HepG2 (cell line): ENCODE results near the gene C1QTNF3. TPM values are rescaled to one million over a fixed set of nuclear protein-coding genes. Genes with fewer than 3 reads are reported as not detected.

Experiments used
- ATAC-seq: fragments of 200-7000 bp; cut with Tn5 transposase; 3 replicates; pipeline ENCODE4 v1.9.1; 2020; ENCODE audit warnings: mild to moderate bottlenecking, moderate library complexity
- BruUV-seq: library from RNA; stranded (reverse); fragments of 400-500 nt; replicated peaks from 2 replicates; lab custom pipeline; 2021; lab: Mats Ljungman, UMichigan
- CTCF ChIA-PET: fragments of 300-600 bp; formaldehyde crosslinking; extraction: SDS; loops from one replicate; lab custom pipeline; 2021; ENCODE audit warnings: low total read pairs, inconsistent platforms, low intra/inter-chr PET ratio; lab: Yijun Ruan, JAX
- POLR2A ChIA-PET: fragments of 350-600 bp; sonication (Branson Sonifier 250); formaldehyde crosslinking; loops from one replicate; lab custom pipeline; 2020; ENCODE audit warnings: antibody characterized with exemption, inconsistent platforms; lab: Yijun Ruan, JAX
- DNase-seq: peaks from one replicate; pipeline ENCODE4 v3.0.0-alpha.2; 2015; ENCODE audit warnings: low spot score
- FAIRE-seq: peaks from 3 replicates; lab custom pipeline; 2011; peaks lifted over from hg19 to GRCh38; lab: Jason Lieb, UNC
- H2AFZ ChIP-seq: one replicate; pipeline ENCODE4 v1.6.1; 2011; ENCODE audit warnings: low read length, inconsistent platforms
- H3K27ac ChIP-seq: fragments of 300-600 bp; 3 replicates; pipeline ENCODE4 v1.8.0; 2011; ENCODE audit warnings: mixed run types, mild to moderate bottlenecking, mixed read lengths, low read length, inconsistent platforms; ENCODE audit not compliant: insufficient read depth; ENCODE audit errors: extremely low read length
- H3K27me3 ChIP-seq, 2 experiments: fragments of 200-600 bp in 1 of 2; 2 replicates in 1 of 2; 3 replicates in 1 of 2; pipeline versions ENCODE4 v1.6.0 to v1.8.0; 2011; ENCODE audit warnings: low read length in 2 of 2, mild to moderate bottlenecking in 2 of 2, moderate library complexity in 2 of 2, inconsistent platforms in 1 of 2; ENCODE audit not compliant: insufficient read depth in 2 of 2, control insufficient read depth in 1 of 2
- H3K36me3 ChIP-seq, 2 experiments: fragments of 200-600 bp in 1 of 2; replicated peaks in 1 of 2; 2 replicates in 1 of 2; 3 replicates in 1 of 2; pipeline versions ENCODE4 v1.5.1 to v1.8.0; 2011; ENCODE audit warnings: low read length in 2 of 2, inconsistent platforms in 1 of 2; ENCODE audit not compliant: insufficient read depth in 2 of 2, control insufficient read depth in 1 of 2
- H3K4me1 ChIP-seq: 2 replicates; pipeline ENCODE4 v1.5.1; 2012; ENCODE audit warnings: low read length, inconsistent platforms; ENCODE audit not compliant: insufficient read depth
- H3K4me2 ChIP-seq: 2 replicates; pipeline ENCODE4 v1.6.0; 2011; ENCODE audit warnings: low read depth, low read length, inconsistent platforms
- H3K4me3 ChIP-seq, 3 experiments: fragments of 200-600 bp in 1 of 3; sonication (generic), shearing (Covaris generic) in 1 of 3; replicated peaks in 1 of 3; 2 replicates each; pipeline ENCODE4 v1.5.1; 2011 to 2016; ENCODE audit warnings: low read length in 3 of 3, inconsistent platforms in 2 of 3, low read depth in 2 of 3, mild to moderate bottlenecking in 2 of 3, control low read depth in 1 of 3, mixed read lengths in 1 of 3; ENCODE audit not compliant: insufficient read depth in 1 of 3
- H3K79me2 ChIP-seq: one replicate; pipeline ENCODE4 v1.6.1; 2011; ENCODE audit warnings: low read length, inconsistent platforms; ENCODE audit not compliant: insufficient read depth
- H3K9ac ChIP-seq: 2 replicates; pipeline ENCODE4 v1.6.0; 2011; ENCODE audit warnings: mild to moderate bottlenecking, low read depth, low read length, inconsistent platforms; ENCODE audit not compliant: insufficient read depth
- H3K9me3 ChIP-seq: 2 replicates; pipeline ENCODE4 v1.5.1; 2012; ENCODE audit warnings: mild to moderate bottlenecking, low read length
- H4K20me1 ChIP-seq: 2 replicates; pipeline ENCODE4 v1.6.0; 2011; ENCODE audit warnings: inconsistent platforms, mild to moderate bottlenecking, low read length, moderate library complexity; ENCODE audit not compliant: insufficient read depth
- AKNA ChIP-seq: sonication (generic); formaldehyde crosslinking; IDR thresholded peaks from 2 replicates; pipeline ENCODE4 v1.4.0; 2020; ENCODE audit warnings: missing genetic modification reagents, borderline replicate concordance
- CREB1 ChIP-seq, 2 experiments: fragments of 450-650 bp in 1 of 2; IDR thresholded peaks; 2 replicates each; pipeline ENCODE4 v1.6.1; 2016 to 2017; ENCODE audit warnings: control low read depth in 1 of 2, mild to moderate bottlenecking in 1 of 2, missing compliant biosample characterization in 1 of 2, missing genetic modification characterization in 1 of 2
- CTCF ChIP-seq: sonication (generic); formaldehyde crosslinking; IDR thresholded peaks from 2 replicates; pipeline ENCODE4 v1.5.0; 2020; ENCODE audit warnings: mild to moderate bottlenecking, missing genetic modification reagents, moderate library complexity
- KLF15 ChIP-seq: sonication (generic); formaldehyde crosslinking; IDR thresholded peaks from 2 replicates; pipeline ENCODE4 v1.8.1; 2023; ENCODE audit warnings: borderline replicate concordance, mild to moderate bottlenecking, inconsistent platforms, missing genetic modification reagents, mixed read lengths
- SP2 ChIP-seq: sonication (generic); formaldehyde crosslinking; IDR thresholded peaks from 2 replicates; pipeline ENCODE4 v1.5.1; 2020; ENCODE audit warnings: mild to moderate bottlenecking, missing genetic modification reagents
- ZNF431 ChIP-seq: sonication (generic); formaldehyde crosslinking; IDR thresholded peaks from 2 replicates; pipeline ENCODE4 v1.9.0; 2022; ENCODE audit warnings: missing genetic modification reagents, low read depth, mild to moderate bottlenecking, borderline replicate concordance
- ZNF550 ChIP-seq: sonication (generic); formaldehyde crosslinking; IDR thresholded peaks from 2 replicates; pipeline ENCODE4 v1.4.0; 2020; ENCODE audit warnings: mild to moderate bottlenecking, missing genetic modification reagents, borderline replicate concordance
- ZNF589 ChIP-seq: sonication (generic); formaldehyde crosslinking; conservative IDR thresholded peaks from 2 replicates; pipeline ENCODE4 v1.8.0; 2022; ENCODE audit warnings: mild to moderate bottlenecking, moderate library complexity, missing genetic modification reagents
- ZNF747 ChIP-seq: sonication (generic); formaldehyde crosslinking; IDR thresholded peaks from 2 replicates; pipeline ENCODE4 v1.8.1; 2023; ENCODE audit warnings: missing genetic modification reagents, mild to moderate bottlenecking, borderline replicate concordance
- WGBS: methylation state at CpG from one replicate; pipeline ENCODE4 v1.1.6; 2017; ENCODE audit warnings: low lambda C conversion rate; 5-methylcytosine and 5-hydroxymethylcytosine counted together
- in situ Hi-C: cut with HindIII; loops from 2 replicates; pipeline ENCODE4 v1.10.0; 2017; ENCODE audit warnings: low pct_unique_long_range_greater_than_20kb; ENCODE audit not compliant: extremely low pct_ligation_motif_present
- intact Hi-C: fragments of 100-400 bp; cut with micrococcal nuclease; formaldehyde crosslinking; loops from one replicate; pipeline ENCODE4 v1.10.0; 2022; ENCODE audit not compliant: unreplicated experiment
- polyA plus RNA-seq, 8 experiments: library from polyadenylated mRNA; depleted of rRNA in 3 of 8; stranded (reverse) in 7 of 8; unstranded in 1 of 8; fragments of >200 nt; fragmentation: Illumina TruSeq in 4 of 8; extraction: Trizol in 4 of 8; gene quantifications; 2 replicates each; pipeline versions ENCODE4 v1.2.1 to v1.2.3, GENCODE V29; 2011 to 2016; ENCODE audit warnings: low read depth in 4 of 8, missing spikeins in 1 of 8, mixed read lengths in 1 of 8; ENCODE audit not compliant: insufficient read depth in 1 of 8
- total RNA-seq, 5 experiments: library from RNA; depleted of rRNA; stranded (reverse); fragments of >200 nt; fragmentation: Illumina TruSeq; extraction: Trizol; gene quantifications; 2 replicates each; pipeline ENCODE4 v1.2.3, GENCODE V29; 2016; ENCODE audit warnings: low read depth in 1 of 5

Gene C1QTNF3
- total and polyA plus RNA-seq, 2 of the 13 experiments (the other 11 are each of a cell fraction or from before 2014, with no cell fraction given), result 3.3 to 10.8 TPM

GRCh38 chr5:34016222-34016621, 26.8 kb downstream of the C1QTNF3 start (continued):
- TF ChIP-seq AKNA (CRISPR knock-in tag), result no peak
- TF ChIP-seq CREB1 (IDR thresholded peaks at IDR 0.05), result no peak
- TF ChIP-seq CREB1 (CRISPR knock-in tag; IDR thresholded peaks at IDR 0.05), result no peak
- TF ChIP-seq KLF15 (CRISPR knock-in tag), result no peak
- TF ChIP-seq, all 625 proteins: peak for 0

DNA sequence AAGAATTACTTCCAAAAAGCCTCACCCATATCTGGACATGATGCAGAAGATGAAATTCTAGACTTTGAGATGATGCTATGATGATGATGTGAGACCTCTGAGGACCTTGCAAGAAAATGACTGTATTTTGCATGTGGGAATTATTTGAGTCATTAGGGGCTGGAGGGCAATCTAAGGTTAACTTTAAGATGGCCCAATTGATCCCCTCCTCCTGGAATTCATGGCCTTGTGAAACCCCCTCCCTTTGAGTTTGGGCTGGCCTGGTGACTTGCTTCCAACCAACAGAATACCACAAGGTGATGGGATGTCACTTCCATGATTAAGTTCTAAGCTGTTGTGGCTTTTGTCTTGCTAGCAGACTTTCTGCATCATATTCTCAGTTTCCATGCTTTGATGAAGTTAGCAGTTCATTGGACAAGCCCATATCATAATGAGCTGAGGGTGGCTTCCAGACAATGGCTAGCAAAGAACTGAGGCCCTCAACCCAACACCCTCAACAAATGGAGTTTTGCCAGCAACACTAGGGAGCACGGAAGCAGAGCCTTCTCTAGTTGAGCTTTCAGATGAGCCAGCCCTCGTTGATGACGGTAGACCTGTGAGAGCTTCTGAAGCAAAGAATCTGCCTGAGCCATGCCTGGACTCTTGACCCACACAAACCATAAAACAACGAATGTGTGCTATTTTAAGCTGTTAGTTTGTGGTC, 27.7 kb downstream of the C1QTNF3 start:
- Histone ChIP-seq H3K27me3 (no peaks in the 10 kb centered on the region), H4K20me1 (no peaks in the 10 kb centered on the region), H3K4me1 (peaks cover 20% of the 10 kb centered on the region), H3K27ac (no peak overlapping the region), H3K9ac (no peak overlapping the region), H3K36me3 (no peaks in the 10 kb centered on the region; a peak in 1 of 5 replicates), H3K79me2 (no peaks in the 10 kb centered on the region), H3K4me2 (no peak overlapping the region), H2AFZ (no peak overlapping the region), H3K9me3 (no peaks in the 10 kb centered on the region), H3K4me3 (no peak overlapping the region)
- ChIA-PET CTCF (no interaction called here), POLR2A (no interaction called here)
- intact Hi-C loops, result no loop called here
- no peak for DNase-seq
- ATAC-seq, result no peak
- no TSS peak for BruUV-seq
- in situ Hi-C loops, result no loop called here
- 66% methylated on average over 3 of the region's 4 CpGs for WGBS
- no peak for FAIRE-seq
- TF ChIP-seq CTCF (CRISPR knock-in tag), result no peak
- TF ChIP-seq ZNF550 (CRISPR knock-in tag), result no peak
- no peak for TF ChIP-seq SP2
- TF ChIP-seq ZNF589 (CRISPR knock-in tag), result no peak
- no peak for TF ChIP-seq ZNF747
- TF ChIP-seq ZNF431, result no peak
